H9 (cell line): ENCODE measurements around the gene PYDC1. TPM values are rescaled to one million over a fixed set of nuclear protein-coding genes. Genes with fewer than 3 reads are reported as not detected.

Experiments
- DNase-seq: peaks from one replicate; pipeline ENCODE4 v3.0.0-alpha.2; 2017
- H2AFZ ChIP-seq: one replicate; pipeline ENCODE4 v1.6.1; 2013; ENCODE audit warnings: mild to moderate bottlenecking, low read length, control low read depth, moderate library complexity
- H2AK5ac ChIP-seq: 2 replicates; pipeline ENCODE4 v1.6.1; 2013; ENCODE audit warnings: low read length, control low read depth, mixed read lengths; ENCODE audit not compliant: insufficient read length
- H2BK120ac ChIP-seq: one replicate; pipeline ENCODE4 v1.6.1; 2013; ENCODE audit warnings: low read depth, mild to moderate bottlenecking, low read length, control low read depth, inconsistent platforms; ENCODE audit not compliant: poor library complexity, severe bottlenecking
- H2BK12ac ChIP-seq: 2 replicates; pipeline ENCODE4 v1.6.1; 2013; ENCODE audit warnings: low read length, control low read depth, mixed read lengths, low read depth; ENCODE audit not compliant: insufficient read length
- H2BK15ac ChIP-seq: 2 replicates; pipeline ENCODE4 v1.6.1; 2013; ENCODE audit warnings: low read depth, low read length, control low read depth
- H2BK20ac ChIP-seq: one replicate; pipeline ENCODE4 v1.6.1; 2013; ENCODE audit warnings: low read depth, mild to moderate bottlenecking, low read length, control low read depth, inconsistent platforms; ENCODE audit not compliant: poor library complexity, severe bottlenecking
- H2BK5ac ChIP-seq: 2 replicates; pipeline ENCODE4 v1.6.1; 2013; ENCODE audit warnings: low read length, control low read depth, mixed read lengths; ENCODE audit not compliant: insufficient read length
- H3K14ac ChIP-seq: 2 replicates; pipeline ENCODE4 v1.6.1; 2013; ENCODE audit warnings: low read length, control low read depth; ENCODE audit not compliant: insufficient read depth
- H3K18ac ChIP-seq: 2 replicates; pipeline ENCODE4 v1.6.1; 2013; ENCODE audit warnings: low read depth, mild to moderate bottlenecking, mixed read lengths, low read length, control low read depth; ENCODE audit not compliant: insufficient read length
- H3K23ac ChIP-seq: 2 replicates; pipeline ENCODE4 v1.6.1; 2013; ENCODE audit warnings: low read length, control low read depth, mixed read lengths, low read depth; ENCODE audit not compliant: insufficient read length
- H3K23me2 ChIP-seq: 2 replicates; pipeline ENCODE4 v1.6.1; 2013; ENCODE audit warnings: low read depth, mild to moderate bottlenecking, mixed read lengths, low read length, control low read depth; ENCODE audit not compliant: insufficient read length, poor library complexity, severe bottlenecking
- H3K27ac ChIP-seq: 2 replicates; pipeline ENCODE4 v1.5.1; 2013; ENCODE audit warnings: low read length, control low read depth, mixed read lengths, low read depth; ENCODE audit not compliant: insufficient read length
- H3K27me3 ChIP-seq: 2 replicates; pipeline ENCODE4 v1.6.1; 2013; ENCODE audit warnings: low read length, control low read depth, inconsistent platforms; ENCODE audit not compliant: insufficient read depth
- H3K4ac ChIP-seq: 2 replicates; pipeline ENCODE4 v1.6.1; 2013; ENCODE audit warnings: low read depth, mild to moderate bottlenecking, control low read depth, inconsistent platforms, low read length, moderate library complexity
- H3K4me1 ChIP-seq: 2 replicates; pipeline ENCODE4 v1.6.1; 2013; ENCODE audit warnings: low read length, control low read depth, inconsistent platforms; ENCODE audit not compliant: insufficient read depth
- H3K4me2 ChIP-seq: 2 replicates; pipeline ENCODE4 v1.6.1; 2013; ENCODE audit warnings: low read length, control low read depth, mixed read lengths; ENCODE audit not compliant: insufficient read length, insufficient read depth
- H3K56ac ChIP-seq: 2 replicates; pipeline ENCODE4 v1.6.1; 2013; ENCODE audit warnings: low read depth, mild to moderate bottlenecking, mixed read lengths, low read length, control low read depth; ENCODE audit not compliant: insufficient read length
- H3K79me1 ChIP-seq: 2 replicates; pipeline ENCODE4 v1.6.1; 2013; ENCODE audit warnings: low read depth, mild to moderate bottlenecking, moderate library complexity, low read length, control low read depth, inconsistent platforms; ENCODE audit not compliant: insufficient read depth, poor library complexity, severe bottlenecking
- H3K79me2 ChIP-seq: 2 replicates; pipeline ENCODE4 v1.6.1; 2013; ENCODE audit warnings: low read length, control low read depth, inconsistent platforms; ENCODE audit not compliant: insufficient read depth
- H3K9ac ChIP-seq: 2 replicates; pipeline ENCODE4 v1.6.1; 2013; ENCODE audit warnings: low read length, control low read depth, mixed read lengths; ENCODE audit not compliant: insufficient read length; ENCODE audit errors: extremely low read depth
- H3K9me3 ChIP-seq: one replicate; pipeline ENCODE4 v1.6.1; 2013; ENCODE audit warnings: low read depth, low read length, inconsistent platforms; ENCODE audit not compliant: control insufficient read depth
- H3T11ph ChIP-seq: one replicate; pipeline ENCODE4 v1.6.1; 2013; ENCODE audit warnings: mild to moderate bottlenecking, low read length, control low read depth, inconsistent platforms
- H4K20me1 ChIP-seq: one replicate; pipeline ENCODE4 v1.6.1; 2013; ENCODE audit not compliant: control insufficient read depth, insufficient read length, insufficient read depth
- H4K5ac ChIP-seq: 2 replicates; pipeline ENCODE4 v1.6.1; 2013; ENCODE audit warnings: low read depth, mild to moderate bottlenecking, mixed read lengths, low read length, control low read depth; ENCODE audit not compliant: insufficient read length
- H4K8ac ChIP-seq: replicated peaks from 2 replicates; pipeline ENCODE4 v1.6.1; 2013; ENCODE audit warnings: low read length, control low read depth, mixed read lengths, low read depth; ENCODE audit not compliant: insufficient read length
- H4K91ac ChIP-seq: 2 replicates; pipeline ENCODE4 v1.6.1; 2013; ENCODE audit warnings: low read depth, mild to moderate bottlenecking, moderate library complexity, mixed read lengths, low read length, control low read depth; ENCODE audit not compliant: insufficient read length
- H3K27ac Mint-ChIP-seq, 3 experiments: 2 replicates in 2 of 3; 3 replicates in 1 of 3; pipeline ENCODE4 v1.8.0; 2020 to 2021; ENCODE audit warnings: mixed read lengths in 3 of 3, mild to moderate bottlenecking in 1 of 3, moderate library complexity in 1 of 3
- H3K27me3 Mint-ChIP-seq: 2 replicates; pipeline ENCODE4 v1.8.0; 2021; ENCODE audit warnings: low read depth, mild to moderate bottlenecking, moderate library complexity, mixed read lengths
- H3K36me3 Mint-ChIP-seq, 3 experiments: 2 replicates in 2 of 3; 3 replicates in 1 of 3; pipeline ENCODE4 v1.8.0; 2020 to 2021; ENCODE audit warnings: low read depth in 3 of 3, mixed read lengths in 3 of 3; ENCODE audit not compliant: insufficient read depth in 1 of 3
- H3K4me1 Mint-ChIP-seq, 2 experiments: 2 replicates each; pipeline ENCODE4 v1.8.0; 2020; ENCODE audit warnings: mixed read lengths in 2 of 2
- H3K4me3 Mint-ChIP-seq, 2 experiments: 2 replicates in 1 of 2; 3 replicates in 1 of 2; pipeline ENCODE4 v1.8.0; 2020 to 2021; ENCODE audit warnings: mild to moderate bottlenecking in 2 of 2, mixed read lengths in 2 of 2, moderate library complexity in 1 of 2
- H3K9me3 Mint-ChIP-seq, 2 experiments: 2 replicates in 1 of 2; 3 replicates in 1 of 2; pipeline ENCODE4 v1.8.0; 2020; ENCODE audit warnings: mild to moderate bottlenecking in 2 of 2, mixed read lengths in 2 of 2, moderate library complexity in 1 of 2
- WGBS: extraction: QIAGEN DNeasy Blood & Tissue Kit; methylation state at CpG from one replicate; pipeline ENCODE4 v1.1.7; 2013; ENCODE audit warnings: missing lambda C conversion rate, low lambda C conversion rate, mixed read lengths; ENCODE audit not compliant: insufficient read length; ENCODE audit errors: extremely low coverage; 5-methylcytosine and 5-hydroxymethylcytosine counted together
- total RNA-seq: library from RNA; stranded (reverse); gene quantifications from 2 replicates; pipeline ENCODE4 v1.2.1, GENCODE V29; 2021
- TF ChIP-seq, protein P1 (sequence below): fragments of 200-600 bp; sonication (generic); conservative IDR thresholded peaks from 3 replicates; pipeline ENCODE4 v1.8.0; 2021; ENCODE audit warnings: antibody characterized with exemption, mild to moderate bottlenecking

PYDC1 gene
- total RNA-seq, 1 experiment from 2014 or later = 0.70 TPM

DNA sequence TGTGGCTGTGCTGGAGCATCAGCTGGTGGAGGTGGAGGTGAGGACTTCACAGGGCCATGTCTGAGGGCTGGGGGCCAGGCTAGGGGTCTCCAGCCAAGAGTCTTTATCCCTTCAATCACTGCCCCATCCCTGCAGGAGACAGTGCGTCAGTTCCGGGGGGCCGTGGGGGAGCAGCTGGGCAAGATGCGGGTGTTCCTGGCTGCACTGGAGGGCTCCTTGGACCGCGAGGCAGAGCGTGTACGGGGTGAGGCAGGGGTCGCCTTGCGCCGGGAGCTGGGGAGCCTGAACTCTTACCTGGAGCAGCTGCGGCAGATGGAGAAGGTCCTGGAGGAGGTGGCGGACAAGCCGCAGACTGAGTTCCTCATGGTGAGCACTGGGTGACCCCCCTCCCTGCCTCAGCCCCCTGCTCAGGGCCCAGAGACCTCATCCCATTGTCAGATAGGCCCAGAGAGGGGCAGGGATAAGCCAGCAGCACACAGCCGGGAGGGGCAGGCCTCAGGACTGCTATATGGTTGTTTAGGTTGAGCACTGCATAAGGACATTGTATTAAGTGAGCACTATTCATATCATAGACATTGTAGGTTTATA lies 2.3 kb upstream of the PYDC1 start:
- Histone ChIP-seq H3K79me1 (no peaks in the 10 kb centered on the region), H3K4ac (no peak overlapping the region), H2BK20ac (no peak overlapping the region), H2BK5ac (no peak overlapping the region), H3K4me1 (no peaks in the 10 kb centered on the region), H2AFZ (no peak overlapping the region), H3T11ph (no peak overlapping the region), H3K9ac (no peak overlapping the region), H3K27me3 (peaks cover 15% of the 10 kb centered on the region; the same call in 1 of the 2 replicates), H3K9me3 (no peaks in the 10 kb centered on the region), H3K23me2 (peaks cover 24% of the 10 kb centered on the region), H2BK15ac (no peak overlapping the region), H2BK12ac (no peak overlapping the region), H3K79me2 (no peaks in the 10 kb centered on the region), H4K5ac (no peak overlapping the region), H2BK120ac (no peak overlapping the region), H2AK5ac (no peak overlapping the region), H3K27ac (no peak overlapping the region), H4K20me1 (no peaks in the 10 kb centered on the region), H3K23ac (no peak overlapping the region), H3K56ac (no peak overlapping the region), H3K14ac (no peak overlapping the region), H4K91ac (no peak overlapping the region), H3K4me2 (no peak overlapping the region), H3K18ac (no peak overlapping the region), H4K8ac (no peak overlapping the region)
- no peak overlapping the region for H3K27ac Mint-ChIP-seq
- no peaks in the 10 kb centered on the region for H3K9me3 Mint-ChIP-seq
- H3K4me1 Mint-ChIP-seq = peaks cover 13 to 14% of the 10 kb centered on the region in 2 experiments
- no peaks in the 10 kb centered on the region for H3K36me3 Mint-ChIP-seq
- no peak overlapping the region for H3K4me3 Mint-ChIP-seq
- WGBS = no CpG with 5 or more reads among the region's 15 CpGs
- TF ChIP-seq, protein P1, sequence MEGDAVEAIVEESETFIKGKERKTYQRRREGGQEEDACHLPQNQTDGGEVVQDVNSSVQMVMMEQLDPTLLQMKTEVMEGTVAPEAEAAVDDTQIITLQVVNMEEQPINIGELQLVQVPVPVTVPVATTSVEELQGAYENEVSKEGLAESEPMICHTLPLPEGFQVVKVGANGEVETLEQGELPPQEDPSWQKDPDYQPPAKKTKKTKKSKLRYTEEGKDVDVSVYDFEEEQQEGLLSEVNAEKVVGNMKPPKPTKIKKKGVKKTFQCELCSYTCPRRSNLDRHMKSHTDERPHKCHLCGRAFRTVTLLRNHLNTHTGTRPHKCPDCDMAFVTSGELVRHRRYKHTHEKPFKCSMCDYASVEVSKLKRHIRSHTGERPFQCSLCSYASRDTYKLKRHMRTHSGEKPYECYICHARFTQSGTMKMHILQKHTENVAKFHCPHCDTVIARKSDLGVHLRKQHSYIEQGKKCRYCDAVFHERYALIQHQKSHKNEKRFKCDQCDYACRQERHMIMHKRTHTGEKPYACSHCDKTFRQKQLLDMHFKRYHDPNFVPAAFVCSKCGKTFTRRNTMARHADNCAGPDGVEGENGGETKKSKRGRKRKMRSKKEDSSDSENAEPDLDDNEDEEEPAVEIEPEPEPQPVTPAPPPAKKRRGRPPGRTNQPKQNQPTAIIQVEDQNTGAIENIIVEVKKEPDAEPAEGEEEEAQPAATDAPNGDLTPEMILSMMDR = no peak
- no peak for DNase-seq
- peaks cover 54% of the 10 kb centered on the region for H3K27me3 Mint-ChIP-seq
